HTR-8/SVneo (cell line): Measurements from ENCODE around the gene SMAD9.

Source experiments
- DNase-seq: peaks from one replicate; pipeline ENCODE4 v3.0.0; 2011; ENCODE audit warnings: low spot score, mixed read lengths; ENCODE audit not compliant: insufficient read length
- FAIRE-seq: peaks from 2 replicates; lab custom pipeline; 2011; peaks lifted over from hg19 to GRCh38; lab: Jason Lieb, UNC

SMAD9 gene

GRCh38 chr13:36870050-36870692 is 49.9 kb downstream of the SMAD9 start:
- FAIRE-seq (no peak), DNase-seq (no peak)

- FAIRE-seq (no peak), DNase-seq (no peak)
Measured at GRCh38 chr13:36866232-36866631, 53.8 kb downstream of the SMAD9 start.

- no peak for FAIRE-seq
- no peak for DNase-seq
Measured at GRCh38 chr13:36865265-36865664, 54.8 kb downstream of the SMAD9 start.

- DNase-seq, result no peak
- FAIRE-seq, result no peak
Measured at GRCh38 chr13:36862722-36863121, 57.3 kb downstream of the SMAD9 start.

- no peak for FAIRE-seq
- DNase-seq, result no peak
Measured at GRCh38 chr13:36862002-36862685, 57.9 kb downstream of the SMAD9 start.

- FAIRE-seq (no peak), DNase-seq (no peak)
Measured at GRCh38 chr13:36859259-36859658, 60.8 kb downstream of the SMAD9 start.

- FAIRE-seq, result peak; percentile 13
- peak; percentile 24 for DNase-seq
Measured at GRCh38 chr13:36858290-36858689, 61.7 kb downstream of the SMAD9 start.

GRCh38 chr13:36857253-36857652 is 62.8 kb downstream of the SMAD9 start:
- DNase-seq (no peak), FAIRE-seq (no peak)

GRCh38 chr13:36850790-36851438 is 69.1 kb downstream of the SMAD9 start:
- no peak for DNase-seq

GRCh38 chr13:36848199-36848982 is 71.6 kb downstream of the SMAD9 start:
- DNase-seq (no peak), FAIRE-seq (no peak)

More at GRCh38 chr13:36850790-36851438, 69.1 kb downstream of the SMAD9 start:
- FAIRE-seq, result no peak

- DNase-seq, result no peak
- no peak for FAIRE-seq
Measured at GRCh38 chr13:36847606-36848005, 72.4 kb downstream of the SMAD9 start.

GRCh38 chr13:36841391-36841790 is 78.6 kb downstream of the SMAD9 start:
- no peak for DNase-seq
- FAIRE-seq, result no peak

GRCh38 chr13:36840718-36841250 is 79.3 kb downstream of the SMAD9 start:
- no peak for DNase-seq
- FAIRE-seq, result no peak

GRCh38 chr13:36839981-36840380 is 80.1 kb downstream of the SMAD9 start:
- FAIRE-seq (no peak), DNase-seq (no peak)

- DNase-seq (no peak), FAIRE-seq (no peak)
Measured at GRCh38 chr13:36839281-36839680, 80.8 kb downstream of the SMAD9 start.

- DNase-seq (no peak), FAIRE-seq (no peak)
Measured at GRCh38 chr13:36837354-36838092, 82.5 kb downstream of the SMAD9 start.

GRCh38 chr13:36834299-36834698 is 85.7 kb downstream of the SMAD9 start:
- DNase-seq (no peak), FAIRE-seq (no peak)

GRCh38 chr13:36831291-36831690 is 88.7 kb downstream of the SMAD9 start:
- FAIRE-seq, result no peak

GRCh38 chr13:36829753-36830152 is 90.3 kb downstream of the SMAD9 start:
- FAIRE-seq (no peak), DNase-seq (no peak)

More at GRCh38 chr13:36831291-36831690, 88.7 kb downstream of the SMAD9 start:
- no peak for DNase-seq

- FAIRE-seq (no peak), DNase-seq (no peak)
Measured at GRCh38 chr13:36822785-36823184, 97.3 kb downstream of the SMAD9 start.
